GM12865 (cell line): ENCODE measurements around the gene PHTF2.

Source experiments
- DNase-seq: peaks from one replicate; pipeline ENCODE4 v3.0.0; 2010; ENCODE audit warnings: low read depth
- H3K4me3 ChIP-seq: 2 replicates; pipeline ENCODE4 v1.5.1; 2011; ENCODE audit warnings: mild to moderate bottlenecking, low read depth, low read length, control low read depth
- TF ChIP-seq, protein P1 (sequence below): IDR thresholded peaks from 2 replicates; pipeline ENCODE4 v1.5.1; 2011; ENCODE audit warnings: low read length, control low read depth, low read depth, inconsistent platforms; ENCODE audit not compliant: insufficient read depth; ENCODE audit errors: missing control alignments

PHTF2 gene

DNA sequence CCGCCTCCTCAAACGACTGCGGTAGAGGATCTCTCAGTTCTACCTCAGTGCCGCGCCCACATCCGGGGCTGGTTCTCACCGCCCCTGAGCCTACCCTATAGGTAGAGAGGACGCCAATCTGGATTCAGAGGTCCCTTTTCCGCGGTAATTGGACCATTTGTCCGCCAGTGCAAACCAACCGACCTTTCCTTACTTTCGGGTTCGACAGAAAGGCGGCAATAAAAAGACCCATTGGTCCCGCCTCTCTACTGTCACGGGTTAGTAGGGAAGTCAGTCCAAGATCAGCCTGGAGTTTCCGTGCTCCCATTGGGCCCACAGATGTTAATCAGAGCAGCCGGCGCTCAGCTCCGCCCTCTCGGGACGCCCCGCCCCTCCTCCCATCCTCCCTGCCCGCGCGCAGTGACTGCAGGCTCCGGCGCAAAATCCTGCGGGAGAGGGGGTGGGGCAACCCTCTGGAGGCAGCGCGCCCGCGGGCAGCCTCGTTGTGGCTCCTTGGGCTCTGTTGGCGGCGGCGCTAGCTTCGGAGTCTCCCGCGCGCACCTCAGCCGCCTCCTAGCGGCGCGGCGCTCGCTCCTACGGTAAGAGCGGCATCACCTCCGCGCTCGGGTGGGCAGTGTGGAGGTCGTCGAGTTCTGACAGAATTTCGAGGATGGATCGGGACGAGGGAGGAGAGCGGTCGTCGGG is at the start of gene PHTF2, which contains the start of gene TMEM60:
PHTF2 (plus strand) TSS at position 380 of the 684 bp plus-strand sequence.
TMEM60 (minus strand) TSS at position 41 of the 684 bp plus-strand sequence. CDS start 4,061 bp downstream, outside the sequence.
- peak; percentile 98 for DNase-seq
- peak within 1 kb of the TSS; percentile 92 for H3K4me3 ChIP-seq
- TF ChIP-seq, protein P1, sequence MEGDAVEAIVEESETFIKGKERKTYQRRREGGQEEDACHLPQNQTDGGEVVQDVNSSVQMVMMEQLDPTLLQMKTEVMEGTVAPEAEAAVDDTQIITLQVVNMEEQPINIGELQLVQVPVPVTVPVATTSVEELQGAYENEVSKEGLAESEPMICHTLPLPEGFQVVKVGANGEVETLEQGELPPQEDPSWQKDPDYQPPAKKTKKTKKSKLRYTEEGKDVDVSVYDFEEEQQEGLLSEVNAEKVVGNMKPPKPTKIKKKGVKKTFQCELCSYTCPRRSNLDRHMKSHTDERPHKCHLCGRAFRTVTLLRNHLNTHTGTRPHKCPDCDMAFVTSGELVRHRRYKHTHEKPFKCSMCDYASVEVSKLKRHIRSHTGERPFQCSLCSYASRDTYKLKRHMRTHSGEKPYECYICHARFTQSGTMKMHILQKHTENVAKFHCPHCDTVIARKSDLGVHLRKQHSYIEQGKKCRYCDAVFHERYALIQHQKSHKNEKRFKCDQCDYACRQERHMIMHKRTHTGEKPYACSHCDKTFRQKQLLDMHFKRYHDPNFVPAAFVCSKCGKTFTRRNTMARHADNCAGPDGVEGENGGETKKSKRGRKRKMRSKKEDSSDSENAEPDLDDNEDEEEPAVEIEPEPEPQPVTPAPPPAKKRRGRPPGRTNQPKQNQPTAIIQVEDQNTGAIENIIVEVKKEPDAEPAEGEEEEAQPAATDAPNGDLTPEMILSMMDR, result peak; percentile 48

DNA sequence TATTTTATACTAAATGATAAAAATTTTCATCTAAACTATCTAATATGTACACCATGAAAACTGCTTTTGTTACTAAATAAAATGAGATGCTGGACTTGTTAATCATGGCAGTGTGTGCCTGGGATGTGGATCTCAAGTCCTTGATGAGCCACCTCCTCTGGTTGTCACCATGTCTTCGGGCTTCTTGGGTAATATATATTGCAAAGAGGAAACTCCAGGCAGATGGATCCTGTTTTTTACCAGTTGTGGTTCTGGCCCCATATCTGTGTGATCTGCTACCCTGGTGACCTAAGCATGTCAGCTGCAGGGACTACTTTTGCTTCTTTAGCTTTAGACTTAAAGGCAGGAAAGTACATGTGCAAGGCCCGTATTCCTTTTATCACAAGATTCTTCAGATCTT is 46.6 kb upstream of the PHTF2 start:
- TF ChIP-seq, protein P1, result no peak
- no peak for DNase-seq
- H3K4me3 ChIP-seq, result no peak overlapping the region

DNA sequence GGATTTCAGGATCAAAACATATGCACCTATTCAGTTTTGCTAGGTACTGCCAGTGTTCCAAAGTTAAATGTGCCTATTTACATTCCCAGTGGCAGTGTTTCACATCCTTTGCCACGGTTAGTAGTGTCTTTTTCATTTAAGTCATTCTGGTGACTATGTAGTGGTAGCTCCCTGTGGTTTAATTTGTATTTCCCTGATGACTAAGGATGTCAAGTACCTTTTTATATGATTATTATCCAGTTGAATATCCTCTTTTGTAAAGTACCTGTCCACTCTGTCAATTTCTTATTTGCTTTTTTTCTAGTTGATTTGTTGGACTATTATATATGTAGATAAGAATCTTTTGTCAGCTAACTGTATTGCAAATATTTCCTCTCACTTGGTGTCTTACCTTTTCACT is 45.4 kb upstream of the PHTF2 start:
- TF ChIP-seq, protein P1, result no peak
- no peak for DNase-seq
- H3K4me3 ChIP-seq, result no peak overlapping the region

DNA sequence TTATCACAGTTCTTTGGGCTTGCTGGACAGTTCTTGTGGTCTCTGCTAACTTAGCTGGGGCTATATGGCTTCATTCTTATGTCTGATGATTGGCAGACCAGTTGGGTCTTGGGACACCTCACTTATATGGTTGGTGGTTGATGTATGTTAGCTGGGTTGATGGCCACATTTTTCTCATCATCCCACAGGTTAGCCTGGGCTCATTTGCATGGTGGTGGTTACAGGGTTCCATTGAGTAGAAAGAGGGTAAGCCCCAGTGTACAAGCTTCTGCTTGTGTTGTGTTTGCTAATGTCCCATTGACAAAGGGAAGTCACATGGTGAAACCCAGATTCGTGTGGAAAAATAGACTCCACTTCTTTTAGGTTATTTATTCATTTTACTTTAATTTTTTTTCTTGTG is 41.0 kb upstream of the PHTF2 start:
- no peak overlapping the region for H3K4me3 ChIP-seq
- peak; percentile 63 for DNase-seq
- TF ChIP-seq, protein P1, result no peak

DNA sequence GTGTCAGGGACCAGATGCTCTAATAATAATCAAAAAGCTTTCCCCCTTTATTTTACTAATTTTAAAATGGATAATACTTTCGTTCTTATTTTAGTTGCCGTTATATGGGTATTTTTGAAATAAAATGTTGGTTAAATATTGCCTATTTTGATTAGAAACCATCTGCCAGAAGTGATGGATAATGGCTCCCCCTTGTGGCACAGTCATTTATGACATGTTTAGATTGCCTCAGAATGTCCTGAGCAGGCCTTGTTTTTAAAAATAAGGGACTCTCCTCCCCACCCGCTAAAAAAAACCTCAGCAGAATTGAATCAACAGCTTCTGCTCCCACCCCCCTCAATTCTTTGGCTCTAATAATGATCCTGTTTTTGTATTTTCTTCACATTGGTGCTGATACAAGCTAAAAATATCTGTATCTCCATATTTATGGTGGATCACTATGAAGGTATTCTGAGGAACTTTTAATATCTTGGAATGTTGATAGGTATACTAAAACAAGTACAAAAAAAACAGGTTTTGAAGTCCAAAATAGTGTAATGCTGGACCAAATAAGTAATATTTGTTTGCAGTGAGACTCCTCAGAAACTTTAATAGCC is 39.2 kb upstream of the PHTF2 start:
- H3K4me3 ChIP-seq, result no peak overlapping the region
- peak; percentile 85 for DNase-seq
- TF ChIP-seq, protein P1, result peak; percentile 66

DNA sequence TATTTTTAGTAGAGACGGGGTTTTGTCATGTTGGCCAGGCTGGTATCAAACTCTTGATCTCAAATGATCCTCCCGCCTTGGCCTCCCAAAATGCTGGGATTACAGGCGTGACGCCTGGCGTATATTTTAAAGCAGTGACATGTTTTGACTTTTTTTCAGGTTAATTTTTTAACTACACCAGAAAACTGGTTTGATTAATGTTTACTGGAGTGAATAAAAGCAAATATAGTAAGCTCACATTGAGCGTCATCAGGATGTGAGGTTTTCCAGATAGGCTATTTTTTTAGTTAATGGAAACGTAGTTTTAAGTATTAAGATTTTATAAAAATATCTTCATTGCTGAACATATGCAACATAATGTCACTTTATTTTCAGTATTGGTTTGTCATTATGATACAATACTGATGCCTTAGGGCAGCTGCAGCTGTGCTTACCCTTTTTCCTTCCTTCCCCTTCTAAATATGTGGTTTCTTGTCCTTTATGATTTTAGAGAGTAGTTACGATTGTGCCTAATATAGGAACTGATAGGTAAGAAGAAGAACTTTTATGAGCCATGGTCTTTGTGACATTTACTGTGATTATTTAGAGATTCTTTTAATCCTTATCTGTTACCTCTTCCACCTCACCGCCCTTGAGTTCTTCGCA is 37.6 kb upstream of the PHTF2 start:
- no peak overlapping the region for H3K4me3 ChIP-seq
- TF ChIP-seq, protein P1, result no peak
- peak; percentile 2 for DNase-seq
